Measurements from ENCODE around the gene B9D2.

The B9D2 gene

DNA sequence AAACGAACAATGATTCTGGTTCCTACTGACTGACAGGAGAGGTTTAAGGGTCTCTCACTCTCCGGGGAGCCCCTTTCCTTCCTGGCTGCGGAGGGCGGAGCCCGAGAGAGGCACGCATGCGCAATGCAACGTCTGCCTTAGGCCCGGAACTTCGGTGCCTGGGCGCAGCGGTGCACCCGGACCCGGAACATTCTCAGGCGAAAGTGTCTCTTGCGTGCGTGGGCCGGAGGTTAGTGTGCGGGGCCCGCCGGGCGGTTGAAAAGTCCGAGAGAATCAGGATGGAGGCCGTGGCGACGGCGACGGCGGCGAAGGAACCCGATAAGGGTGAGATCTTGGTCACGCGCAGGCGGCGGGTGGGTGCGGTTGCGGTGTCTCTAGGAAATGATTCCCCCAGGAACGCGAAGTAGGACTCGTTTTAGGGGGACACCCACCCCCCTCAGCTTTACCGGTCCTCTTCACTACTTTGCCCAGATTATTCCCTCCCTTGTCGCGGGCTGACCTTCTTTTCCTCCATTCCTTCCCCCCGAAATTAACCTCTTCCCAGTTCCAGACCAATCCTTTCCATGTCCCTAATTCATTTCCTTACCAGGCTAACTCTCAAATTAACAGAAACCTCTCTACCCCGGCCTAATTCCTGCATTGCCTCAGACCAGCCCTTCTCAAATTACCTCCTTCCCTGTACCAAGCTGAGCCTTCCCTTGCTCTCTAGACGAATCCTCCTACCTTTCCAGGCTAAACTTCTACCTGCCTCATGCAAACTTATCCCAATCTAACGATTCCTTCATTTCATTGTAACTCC lies 53.7 kb downstream of the B9D2 start, which contains the start of gene CCDC97:
Gene CCDC97 (plus strand): TSS at position 140 of the 799 bp plus-strand sequence. CDS start 139 bp downstream, at position 279.
- peak within 1 kb of the TSS; percentile 94 for H3K27ac ChIP-seq
- TF ChIP-seq, protein P1, sequence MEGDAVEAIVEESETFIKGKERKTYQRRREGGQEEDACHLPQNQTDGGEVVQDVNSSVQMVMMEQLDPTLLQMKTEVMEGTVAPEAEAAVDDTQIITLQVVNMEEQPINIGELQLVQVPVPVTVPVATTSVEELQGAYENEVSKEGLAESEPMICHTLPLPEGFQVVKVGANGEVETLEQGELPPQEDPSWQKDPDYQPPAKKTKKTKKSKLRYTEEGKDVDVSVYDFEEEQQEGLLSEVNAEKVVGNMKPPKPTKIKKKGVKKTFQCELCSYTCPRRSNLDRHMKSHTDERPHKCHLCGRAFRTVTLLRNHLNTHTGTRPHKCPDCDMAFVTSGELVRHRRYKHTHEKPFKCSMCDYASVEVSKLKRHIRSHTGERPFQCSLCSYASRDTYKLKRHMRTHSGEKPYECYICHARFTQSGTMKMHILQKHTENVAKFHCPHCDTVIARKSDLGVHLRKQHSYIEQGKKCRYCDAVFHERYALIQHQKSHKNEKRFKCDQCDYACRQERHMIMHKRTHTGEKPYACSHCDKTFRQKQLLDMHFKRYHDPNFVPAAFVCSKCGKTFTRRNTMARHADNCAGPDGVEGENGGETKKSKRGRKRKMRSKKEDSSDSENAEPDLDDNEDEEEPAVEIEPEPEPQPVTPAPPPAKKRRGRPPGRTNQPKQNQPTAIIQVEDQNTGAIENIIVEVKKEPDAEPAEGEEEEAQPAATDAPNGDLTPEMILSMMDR (conservative IDR thresholded peaks at IDR 0.05) = no peak

DNA sequence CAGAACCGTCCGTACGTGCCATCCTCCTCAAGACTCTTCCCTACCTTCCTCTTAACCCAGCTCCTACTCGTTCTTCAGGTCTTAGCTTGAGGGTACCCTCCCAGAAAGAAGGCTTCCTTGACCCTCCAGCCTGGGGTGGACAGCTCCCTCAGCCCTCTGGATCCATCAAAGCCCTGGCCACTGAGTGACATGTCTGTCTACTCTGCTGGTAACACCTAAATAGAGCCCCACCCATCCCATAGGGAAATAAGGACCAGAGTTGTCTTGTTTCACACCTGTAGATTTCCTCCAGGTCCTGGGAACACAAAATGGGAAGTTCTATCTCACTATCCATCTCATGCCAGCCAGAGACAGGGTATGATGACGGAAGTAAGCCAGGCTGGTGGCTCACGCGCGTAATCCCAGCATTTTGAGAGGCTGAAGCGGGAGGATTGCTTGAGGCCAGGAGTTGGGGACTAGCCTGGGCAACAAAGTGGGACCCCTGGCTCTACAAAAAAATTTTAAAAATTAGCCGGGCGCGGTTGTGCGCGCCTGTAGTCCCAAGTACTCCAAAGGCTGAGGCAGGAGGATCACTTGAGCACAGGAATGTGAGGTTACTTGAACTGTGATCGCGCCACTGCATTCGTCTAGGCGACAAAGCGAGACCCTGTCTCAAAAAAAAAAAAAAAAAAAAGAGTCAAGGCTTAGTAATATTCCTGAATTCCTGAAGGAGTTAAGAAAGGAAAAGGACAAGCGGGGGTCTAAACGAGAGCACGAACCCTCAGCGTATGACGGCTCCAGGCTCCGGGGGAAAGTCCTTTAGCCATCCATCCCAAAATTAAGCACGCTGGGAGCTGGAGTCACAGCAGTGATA lies 54.5 kb downstream of the B9D2 start:
- peak overlapping the region; percentile 94 for H3K27ac ChIP-seq

DNA sequence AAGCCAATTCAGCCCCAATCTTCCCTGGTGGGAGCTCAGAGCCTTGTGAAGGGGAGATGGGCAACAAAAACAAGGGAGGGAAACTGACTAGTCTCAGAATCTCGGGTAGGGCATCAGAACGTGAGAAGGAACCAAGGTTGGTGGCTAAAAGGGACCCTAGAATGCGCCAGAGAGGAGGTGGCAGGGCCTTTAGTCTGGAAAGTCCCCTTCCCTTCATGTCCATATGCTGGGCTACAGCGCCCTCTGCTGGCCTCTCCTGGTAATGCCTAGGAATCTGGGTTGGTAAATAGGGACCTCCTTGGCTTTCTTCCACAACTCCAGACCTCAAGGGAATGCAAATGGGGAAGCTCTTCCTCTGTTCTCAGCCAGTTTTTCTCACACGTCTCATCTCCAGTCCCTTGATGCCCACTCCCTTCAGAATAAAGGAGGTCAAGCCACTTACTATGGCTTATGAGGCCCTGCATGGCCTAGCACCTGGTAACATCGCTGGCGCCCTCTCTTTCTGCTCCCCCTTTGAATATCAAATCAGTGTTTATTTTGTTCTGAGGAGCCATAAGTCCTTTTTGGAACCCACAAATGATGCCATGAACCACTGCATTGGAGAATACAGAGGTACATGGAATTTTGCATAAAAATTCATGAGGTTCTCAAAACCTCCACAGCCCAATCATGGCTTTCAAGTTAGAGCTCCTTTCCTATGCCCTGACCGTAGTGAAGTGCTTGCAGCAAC lies 55.3 kb downstream of the B9D2 start:
- TF ChIP-seq, protein P1 (conservative IDR thresholded peaks at IDR 0.05) = peak; percentile 98
- H3K27ac ChIP-seq = peak overlapping the region; percentile 94

More for the DNA sequence above, 54.5 kb downstream of the B9D2 start:
- TF ChIP-seq, protein P1 (conservative IDR thresholded peaks at IDR 0.05) = no peak

- peak overlapping the region; percentile 94 for H3K27ac ChIP-seq
- TF ChIP-seq, protein P1 (conservative IDR thresholded peaks at IDR 0.05) = 0 out of 2 replicates have a peak, but pooled peaks have one; percentile 62
Observed at GRCh38 chr19:41307954-41308449, 55.9 kb downstream of the B9D2 start.

DNA sequence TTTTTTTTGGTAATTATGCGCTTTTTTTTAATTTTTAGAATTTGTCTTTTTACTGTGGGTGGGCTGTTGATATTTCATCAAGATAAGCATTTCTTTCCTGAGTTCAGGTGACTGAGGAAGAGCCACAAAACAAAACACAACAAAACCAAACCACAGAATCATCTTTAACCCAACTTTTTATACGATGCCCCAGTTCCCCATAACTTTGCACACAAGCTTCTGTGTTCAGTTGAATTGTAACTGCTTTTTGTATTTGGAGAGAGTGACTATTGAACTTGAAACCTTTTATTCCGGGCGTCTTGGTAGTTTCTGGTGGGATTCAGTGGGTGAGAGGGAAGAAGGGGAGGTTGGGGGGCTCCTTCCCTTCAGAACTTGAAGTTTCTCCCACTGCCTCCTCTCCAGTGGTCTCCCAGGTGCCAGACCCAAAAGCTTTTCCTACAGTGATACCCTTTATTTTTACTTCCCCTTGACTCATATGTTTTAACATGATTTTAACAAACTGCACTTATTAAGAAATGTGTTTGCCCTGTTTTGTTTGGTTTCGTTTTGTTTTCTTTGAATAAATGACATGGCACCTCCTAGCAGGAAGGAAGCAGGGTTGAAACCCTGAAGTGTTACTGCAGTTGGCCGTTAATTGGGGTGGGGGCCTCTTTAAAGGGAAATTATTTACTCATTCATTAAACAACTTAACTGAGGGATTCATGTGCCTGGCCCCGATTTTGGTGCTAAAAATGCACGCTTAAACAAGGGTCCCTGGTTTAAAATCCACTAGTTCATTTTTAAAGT lies 56.7 kb downstream of the B9D2 start:
- H3K27ac ChIP-seq = peak overlapping the region; percentile 94; the same call in 1 of the 2 replicates
- TF ChIP-seq, protein P1 (conservative IDR thresholded peaks at IDR 0.05) = no peak

DNA sequence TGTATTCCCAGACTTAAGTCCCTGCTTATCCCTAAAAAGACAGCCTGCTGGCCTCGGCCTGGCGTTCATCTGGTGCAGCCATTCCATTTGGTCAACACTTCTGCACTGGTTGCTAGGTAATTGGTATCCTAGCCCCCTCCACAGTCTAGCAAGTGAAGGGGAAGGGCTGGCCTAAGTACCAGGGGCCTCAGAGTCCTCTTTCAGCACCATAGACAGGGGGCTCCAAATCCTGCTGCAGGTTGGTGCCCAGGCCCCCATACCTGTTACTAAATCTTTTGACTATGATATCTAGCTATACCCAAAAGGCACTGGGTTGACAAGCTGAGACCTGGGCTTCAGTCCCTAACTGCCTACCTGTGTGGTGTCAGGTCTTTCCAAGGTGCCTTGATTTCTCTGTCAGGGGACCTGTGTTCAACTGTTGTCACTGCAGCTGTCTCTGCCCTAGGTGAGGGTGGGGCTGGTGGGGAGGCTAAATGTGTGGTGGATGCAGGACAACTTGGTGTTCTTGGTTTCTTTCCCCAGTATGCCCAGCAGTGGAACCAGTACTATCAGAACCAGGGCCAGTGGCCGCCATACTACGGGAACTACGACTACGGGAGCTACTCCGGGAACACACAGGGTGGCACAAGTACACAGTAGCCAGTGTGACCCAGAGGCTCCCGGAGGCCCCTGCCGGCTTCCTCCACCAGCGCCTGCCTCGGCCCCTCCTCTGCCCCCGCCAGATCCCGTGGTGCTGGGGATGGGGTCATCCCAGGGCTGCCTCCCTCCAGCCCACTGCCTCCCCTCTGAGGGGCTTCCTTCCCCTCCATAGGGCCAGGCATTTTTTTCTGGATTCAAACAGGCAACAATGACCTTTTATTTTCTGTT lies 57.8 kb downstream of the B9D2 start:
- no peak overlapping the region for H3K27ac ChIP-seq
- TF ChIP-seq, protein P1 (conservative IDR thresholded peaks at IDR 0.05) = no peak

All from VCaP (cell line).